GM19240 (cell line): ENCODE measurements around the gene PHKG1.
A peak's percentile ranks its signal among the peaks of the same experiment; 100 is the strongest.
"Not testable (repeated sequence)": the region's sequence is repeated elsewhere in the genome, so short reads cannot be mapped to it uniquely, and the experiment has no call there.

ENCODE experiments used
- DNase-seq: peaks from one replicate; pipeline ENCODE4 v3.0.0; 2011; ENCODE audit warnings: low spot score; ENCODE audit not compliant: insufficient read length

The PHKG1 gene

DNA sequence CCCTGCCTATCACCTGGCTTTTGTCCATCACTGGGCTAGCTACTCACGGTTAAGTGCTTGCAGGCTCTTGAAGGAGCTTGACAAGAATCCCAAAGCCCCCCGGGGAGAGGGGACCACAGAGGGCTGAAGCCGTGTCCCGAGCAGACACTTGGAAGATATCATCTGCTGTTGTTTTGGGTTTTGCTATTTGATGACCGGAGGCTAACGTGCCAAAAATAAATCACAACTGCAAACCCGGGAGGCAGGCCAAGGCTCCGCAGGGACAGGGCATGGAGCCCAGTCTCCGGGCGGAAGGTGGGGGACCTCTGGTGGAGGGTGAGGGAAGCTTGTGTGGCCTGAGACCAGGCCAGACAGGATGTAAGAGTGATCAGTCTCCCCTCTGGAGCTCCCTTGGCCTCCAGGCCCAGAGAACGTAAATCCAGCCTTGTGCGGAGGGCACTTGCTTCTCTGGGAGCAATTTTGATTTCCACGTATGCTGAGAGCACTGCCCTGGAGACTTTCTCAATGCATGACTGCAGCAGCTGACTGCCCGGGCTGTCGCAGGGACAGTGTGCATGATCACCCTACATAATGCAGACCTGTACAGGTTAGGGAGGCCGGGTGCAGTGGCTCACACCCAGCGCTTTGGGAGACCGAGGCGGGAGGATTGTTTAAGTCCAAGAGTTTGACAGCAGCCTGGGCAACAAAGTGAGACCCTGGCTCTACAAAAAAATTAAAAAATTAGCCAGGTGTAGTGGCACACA is at the start of gene PHKG1:
PHKG1 (minus strand) TSS at position 164 of the 743 bp plus-strand sequence. CDS start 4,011 bp downstream, outside the sequence.
- no peak for DNase-seq

DNA sequence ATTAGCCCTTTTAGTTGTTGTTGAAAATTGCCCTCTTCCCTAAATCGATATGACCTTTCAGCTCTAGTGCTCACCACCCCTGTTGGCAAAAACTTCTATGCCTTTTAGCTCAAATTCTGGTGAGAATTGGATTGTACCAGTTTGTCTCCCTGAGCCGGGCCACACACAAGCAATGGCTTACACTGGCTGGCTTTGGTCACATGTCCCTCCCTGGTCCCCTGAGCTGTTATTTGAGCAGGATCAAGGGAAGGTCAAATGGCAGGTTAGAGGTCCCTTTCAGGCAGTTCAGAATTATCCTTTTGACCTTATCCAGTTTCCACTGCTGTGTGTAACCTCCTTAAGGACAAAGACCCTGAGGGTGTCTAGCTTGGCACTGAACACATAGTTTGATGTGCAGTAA is 38.3 kb upstream of the PHKG1 start:
- not testable (repeated sequence) for DNase-seq

DNA sequence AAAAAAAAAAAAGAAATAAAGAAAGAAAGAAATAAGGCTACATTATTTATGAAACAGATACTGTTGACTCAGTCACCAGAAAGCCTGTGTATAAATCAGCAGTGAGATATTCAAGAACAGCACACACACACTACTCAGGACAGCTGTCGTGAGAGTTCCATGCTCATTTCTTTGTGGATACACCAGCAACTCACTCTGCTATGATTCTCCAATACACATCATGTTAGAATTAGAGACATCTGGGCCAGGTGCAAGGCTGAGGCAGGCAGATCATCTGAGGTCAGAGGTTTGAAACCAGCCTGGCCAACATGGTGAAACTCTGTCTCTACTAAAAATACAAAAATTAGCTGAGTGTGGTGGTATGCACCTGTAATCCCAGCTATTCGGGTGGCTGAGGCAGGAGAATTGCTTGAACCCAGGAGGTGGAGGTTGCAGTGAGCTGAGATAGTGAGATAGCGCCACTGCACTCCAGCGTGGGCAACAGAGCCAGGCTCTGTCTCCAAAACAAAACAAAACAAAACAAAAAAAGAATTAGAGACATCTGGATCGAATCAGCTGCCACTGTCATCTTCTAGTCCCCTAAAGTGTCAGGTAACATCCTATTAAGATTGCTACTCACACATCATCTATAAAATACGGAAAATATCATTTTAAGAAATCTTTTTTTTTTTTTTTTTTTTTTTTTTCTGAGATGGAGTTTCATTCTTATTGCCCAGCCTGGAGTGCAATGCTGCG is 34.7 kb upstream of the PHKG1 start:
- no peak for DNase-seq

DNA sequence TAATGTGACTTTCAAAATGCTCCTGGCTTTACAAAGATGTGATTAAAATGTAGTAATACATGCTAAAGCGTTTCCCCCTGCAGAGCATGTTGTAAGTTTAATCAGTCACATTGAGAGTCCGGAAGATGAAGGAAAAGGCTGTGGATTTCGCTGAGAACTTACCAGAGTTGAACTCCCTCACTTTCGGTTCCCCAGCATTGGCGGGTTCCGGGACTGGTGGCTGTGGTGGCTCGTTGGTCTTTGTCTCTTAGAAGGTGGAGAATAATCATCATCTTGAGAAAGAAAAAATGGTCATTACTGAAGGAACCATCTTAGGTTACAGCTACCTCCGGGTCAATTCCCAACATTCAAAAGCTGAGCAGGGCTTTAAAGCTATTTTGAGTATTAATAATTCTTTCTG is 33.1 kb upstream of the PHKG1 start:
- no peak for DNase-seq

DNA sequence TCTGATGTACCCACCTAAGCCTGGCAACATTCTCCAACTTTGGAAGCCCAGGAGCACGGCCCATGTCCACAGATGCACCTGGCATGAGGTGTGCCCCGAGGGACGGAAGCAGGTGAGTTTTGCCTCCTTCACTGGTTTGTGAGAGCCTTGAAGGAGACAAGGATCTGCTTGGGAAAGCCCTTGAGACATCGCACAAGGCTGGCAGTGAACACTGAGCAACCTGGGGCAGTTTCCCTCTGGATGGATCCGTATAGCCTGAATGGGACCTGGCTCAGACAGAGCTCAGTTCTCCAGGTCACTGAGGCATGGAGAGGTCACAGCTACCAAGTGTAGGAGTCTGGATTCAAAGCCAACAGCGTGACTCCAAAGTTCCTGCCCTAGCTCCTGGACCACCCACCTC is 32.2 kb upstream of the PHKG1 start:
- DNase-seq: no peak

DNA sequence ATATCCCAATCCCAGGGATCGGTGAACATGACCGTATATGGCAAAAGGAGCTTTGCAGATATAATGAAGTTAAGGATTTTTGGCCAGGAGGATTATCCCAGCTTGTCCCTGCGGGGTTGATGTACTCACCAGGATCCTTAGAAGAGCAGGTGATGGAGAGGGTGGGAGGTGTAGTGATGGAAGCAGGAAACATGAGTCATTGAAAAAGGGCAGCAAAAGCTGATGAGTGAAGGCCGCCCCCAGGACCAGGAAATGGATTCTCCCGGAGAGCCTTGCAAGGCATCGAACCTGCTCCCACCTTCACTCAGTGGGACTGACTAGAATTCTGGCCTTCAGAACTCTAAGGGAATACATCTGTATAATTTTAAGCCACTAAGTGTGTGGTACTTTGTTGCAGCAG is 28.7 kb upstream of the PHKG1 start:
- no peak for DNase-seq

DNA sequence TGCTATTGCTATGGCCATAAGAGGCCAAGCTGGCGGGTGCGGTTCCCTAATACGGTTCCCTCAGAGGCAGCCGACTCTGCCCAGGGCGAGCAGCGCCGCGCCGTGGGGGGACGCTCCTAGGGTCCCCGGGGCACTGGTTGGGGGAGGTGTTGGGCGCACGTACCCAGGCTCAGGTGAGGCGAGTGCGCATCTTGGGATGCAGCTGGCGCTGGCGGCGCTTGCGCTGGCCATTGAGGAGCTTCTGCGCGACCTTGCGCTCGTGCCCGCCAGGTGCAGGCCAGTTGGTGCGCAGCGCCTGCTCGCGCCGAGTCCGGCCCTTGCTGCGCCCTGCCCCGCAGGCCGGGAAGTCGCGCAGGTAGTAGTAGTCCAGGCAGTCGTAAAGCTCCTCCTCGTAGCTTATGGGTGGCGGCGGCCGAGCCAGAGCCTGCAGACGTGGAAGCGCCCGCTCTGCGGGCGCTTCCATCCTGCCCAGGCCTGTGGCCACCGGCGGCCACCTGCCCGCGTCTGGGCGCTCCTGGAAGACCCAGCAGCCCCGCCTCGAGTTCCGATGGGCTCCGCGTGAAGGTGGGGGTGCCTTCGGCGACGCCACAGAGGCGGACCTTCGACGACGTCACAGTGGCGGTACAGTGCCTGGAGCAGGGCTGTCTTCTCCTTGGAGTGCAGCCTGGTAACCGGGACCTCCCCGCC is 23.2 kb upstream of the PHKG1 start, which contains the start of gene NUPR2:
NUPR2 (minus strand) TSS at position 566 of the 687 bp plus-strand sequence; CDS start at position 463, 103 bp downstream.
- no peak for DNase-seq

DNA sequence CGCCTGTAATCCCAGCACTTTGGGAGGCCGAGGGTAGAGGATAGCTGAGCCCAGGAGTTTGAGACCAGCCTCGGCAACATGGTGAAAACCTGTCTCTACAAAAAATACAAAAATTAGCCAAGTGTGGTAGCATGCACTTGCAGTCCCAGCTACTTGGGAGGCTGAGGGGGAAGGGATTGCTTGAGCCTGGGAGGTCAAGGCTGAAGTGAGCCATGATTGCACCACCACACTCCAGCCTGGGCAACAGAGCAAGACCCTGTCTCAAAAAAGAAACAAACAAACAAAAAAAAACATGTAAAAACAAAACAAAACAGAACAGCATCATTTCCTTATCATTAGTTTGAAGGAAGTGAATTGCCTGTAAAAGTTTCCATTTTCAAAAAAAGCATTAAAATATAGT is 19.5 kb upstream of the PHKG1 start:
- DNase-seq: not testable (repeated sequence)

DNA sequence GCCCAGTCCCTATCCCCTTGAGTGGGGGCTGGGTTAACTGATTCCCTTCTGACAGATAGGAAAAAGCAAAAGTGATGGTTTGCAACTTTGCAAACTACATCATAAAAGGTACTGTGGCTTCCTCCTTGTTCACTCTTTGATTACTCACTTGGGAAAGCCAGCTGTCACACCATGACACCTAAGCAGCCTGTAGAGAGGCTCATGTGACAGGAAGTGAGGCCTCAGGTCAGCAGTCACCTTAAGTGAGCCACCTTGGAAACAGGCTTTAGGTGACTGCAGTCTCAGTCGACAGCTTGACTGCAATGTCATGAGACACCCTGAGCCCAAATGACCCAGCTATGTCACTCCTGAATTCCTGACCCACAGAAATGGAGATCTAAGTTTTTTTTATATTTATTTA is 17.9 kb upstream of the PHKG1 start:
- no peak for DNase-seq

DNA sequence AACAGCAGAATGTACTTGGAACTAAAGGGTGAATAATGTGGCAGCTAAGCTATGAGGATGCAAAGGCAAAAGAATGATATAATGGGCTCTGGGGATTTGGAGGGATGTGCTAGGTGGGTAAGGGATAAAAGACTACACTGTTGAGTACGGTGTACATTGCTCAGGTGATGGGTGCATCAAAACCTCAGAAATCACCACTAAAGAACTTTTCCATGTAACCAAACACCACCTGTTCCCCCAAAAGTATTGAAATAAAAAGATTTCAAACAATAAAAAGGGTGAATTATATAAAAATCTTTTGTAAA is 15.2 kb upstream of the PHKG1 start:
- no peak for DNase-seq

DNA sequence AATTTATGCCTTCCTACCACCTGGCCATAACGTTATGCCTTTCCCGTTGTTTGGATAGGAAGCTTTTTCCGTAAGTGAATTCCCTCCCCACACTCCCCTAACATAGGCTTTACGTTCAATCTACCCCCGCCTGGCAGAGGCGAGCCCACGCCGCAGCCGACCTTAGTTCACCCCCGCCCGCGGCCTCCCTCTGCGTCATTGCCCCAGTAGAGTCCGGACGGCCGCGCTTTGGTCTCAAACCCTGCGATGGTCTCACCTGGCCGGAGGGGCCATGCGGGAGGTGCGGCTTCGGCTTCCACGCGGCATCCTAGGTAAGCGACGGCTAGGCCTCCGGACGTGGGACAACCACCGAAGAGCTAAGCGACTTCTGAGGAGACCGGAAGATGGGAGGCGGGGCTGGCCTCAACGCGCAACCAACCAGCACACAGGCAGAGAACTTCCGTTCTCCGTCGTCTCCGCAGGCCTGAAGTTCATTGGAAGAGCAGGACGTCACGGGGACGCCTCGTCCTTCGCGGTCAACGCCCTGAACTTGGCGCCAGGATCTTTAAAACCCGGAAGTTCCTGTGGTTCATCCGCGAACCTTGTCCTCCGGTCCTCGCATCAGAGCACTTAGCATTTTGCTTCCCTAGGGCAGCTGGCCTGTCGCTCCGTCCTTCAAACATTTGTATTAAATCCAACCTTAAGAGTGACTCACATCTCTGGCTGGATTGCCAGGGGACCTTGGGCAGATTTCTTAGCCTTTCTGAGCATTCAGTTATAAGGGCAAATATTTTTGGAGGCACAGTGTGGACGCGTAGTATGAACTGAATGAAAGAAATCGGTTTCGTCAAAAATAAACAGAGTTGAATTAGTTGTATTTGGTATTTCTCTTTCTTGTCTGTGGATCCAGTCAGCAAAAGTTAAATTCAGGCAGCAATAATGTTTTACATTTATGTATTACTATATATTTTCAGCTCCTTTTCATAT is 13.6 kb upstream of the PHKG1 start, which contains the start of gene CHCHD2:
CHCHD2 (minus strand) TSS at position 369 of the 966 bp plus-strand sequence; CDS start at position 306, 63 bp downstream.
- peak; percentile 96 for DNase-seq

DNA sequence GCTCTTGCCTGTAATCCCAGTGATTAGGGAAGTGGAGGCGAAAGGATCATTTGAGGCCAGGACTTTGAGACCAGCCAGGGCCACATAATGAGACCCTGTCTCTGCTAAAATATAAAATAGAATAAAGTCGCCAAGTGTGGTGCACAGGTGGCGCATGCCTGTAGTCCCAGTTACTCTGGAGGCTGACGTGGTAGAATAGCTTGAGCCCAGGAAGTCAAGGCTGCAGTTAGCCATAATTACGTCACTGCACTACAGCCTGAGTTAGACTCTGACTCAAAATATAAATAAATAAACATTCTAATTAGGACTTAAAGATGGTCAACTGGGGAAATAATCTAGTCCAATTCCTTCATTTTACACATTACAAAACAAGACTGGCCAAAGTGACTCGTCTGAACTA is 12.8 kb upstream of the PHKG1 start:
- no peak for DNase-seq

DNA sequence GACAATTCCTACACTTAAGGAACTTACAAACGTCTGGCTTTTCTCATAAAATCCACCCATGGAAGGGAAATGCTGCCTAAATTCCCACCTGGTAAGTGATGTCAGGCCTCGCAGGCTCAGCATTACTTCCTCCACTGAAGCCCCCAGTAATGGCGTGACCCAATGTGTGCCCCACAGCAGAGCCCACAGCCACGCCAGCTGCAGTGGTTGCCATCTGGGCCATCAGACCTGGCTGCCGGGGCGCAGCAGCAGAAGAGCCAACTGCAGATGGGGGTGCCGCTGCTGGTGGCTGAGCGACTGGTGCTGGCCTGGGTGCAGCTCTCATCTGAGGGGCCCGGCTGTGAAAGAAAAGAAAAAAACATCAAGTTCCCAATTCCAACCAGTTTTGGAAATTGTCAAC is 11.4 kb upstream of the PHKG1 start:
- not testable (repeated sequence) for DNase-seq

DNA sequence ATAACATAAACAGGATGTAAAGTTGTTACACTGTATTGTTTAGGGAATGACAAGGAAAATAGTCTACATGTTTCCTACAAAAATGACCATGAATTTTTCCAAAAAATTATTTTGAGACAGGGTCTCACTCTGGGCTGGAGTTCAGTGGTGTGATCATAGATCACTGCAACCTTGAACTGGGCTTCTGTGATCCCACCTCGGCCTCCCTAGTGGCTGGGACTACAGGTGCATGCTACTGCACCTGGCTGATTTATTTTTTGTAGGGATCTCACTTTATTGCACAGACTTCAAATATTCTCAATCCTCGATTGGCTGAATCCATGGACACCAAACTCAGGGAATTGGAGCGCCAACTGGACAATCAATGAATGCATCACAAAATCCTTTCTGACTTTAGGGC is 6.9 kb upstream of the PHKG1 start:
- no peak for DNase-seq

DNA sequence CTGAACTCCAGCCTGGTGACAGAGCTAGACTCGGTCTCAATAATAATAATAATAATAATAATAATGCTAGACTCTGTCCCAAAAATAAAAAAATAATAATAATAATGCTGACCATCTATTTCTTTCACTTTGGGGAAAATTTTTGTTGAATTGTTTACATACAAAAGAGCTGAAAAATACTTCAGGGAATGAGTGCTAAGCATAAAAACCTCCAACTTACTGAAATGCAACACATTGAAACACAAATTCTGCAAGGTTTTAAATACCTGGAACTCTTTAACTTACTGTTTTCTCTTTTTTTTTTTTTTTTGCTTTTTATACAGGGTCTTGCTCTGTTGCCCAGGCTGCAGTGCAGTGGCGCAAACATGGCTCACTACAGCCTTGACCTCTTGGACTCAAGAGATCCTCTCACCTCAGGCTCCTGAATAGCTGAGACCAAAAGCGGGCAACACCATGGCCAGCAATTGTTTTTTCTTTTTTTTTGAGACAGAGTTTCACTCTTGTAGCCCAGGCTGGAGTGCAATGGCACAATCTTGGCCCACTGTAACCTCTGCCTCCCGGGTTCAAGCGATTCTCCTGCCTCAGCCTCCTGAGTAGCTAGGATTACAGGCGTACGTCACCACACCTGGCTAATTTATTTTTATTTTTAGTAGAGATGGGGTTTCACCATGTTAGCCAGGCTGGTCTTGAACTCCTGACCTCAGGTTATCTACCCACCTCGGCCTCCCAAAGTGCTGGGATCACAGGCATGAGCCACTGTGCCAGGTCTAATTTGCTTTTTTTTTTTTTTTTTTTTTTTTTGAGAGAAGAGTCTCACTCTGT is 5.6 kb upstream of the PHKG1 start:
- not testable (repeated sequence) for DNase-seq

DNA sequence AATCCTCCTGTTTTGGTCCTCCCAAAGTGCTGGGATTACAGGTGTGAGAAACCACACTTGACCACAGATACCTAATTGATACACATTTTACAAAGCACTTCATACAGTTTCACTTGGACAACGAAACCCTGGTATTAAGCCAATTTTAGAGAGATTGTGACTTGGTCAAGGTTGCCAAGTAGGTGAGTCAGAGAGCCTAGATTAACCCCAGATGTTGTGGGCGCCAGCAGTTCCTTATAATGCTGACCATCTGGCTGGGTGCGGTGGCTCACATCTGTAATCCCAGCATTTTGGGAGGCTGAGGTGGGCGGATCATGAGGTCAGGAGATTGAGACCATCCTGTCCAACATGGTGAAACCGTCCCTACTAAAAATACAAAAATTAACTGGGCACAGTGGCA is 4.9 kb upstream of the PHKG1 start:
- DNase-seq: no peak

DNA sequence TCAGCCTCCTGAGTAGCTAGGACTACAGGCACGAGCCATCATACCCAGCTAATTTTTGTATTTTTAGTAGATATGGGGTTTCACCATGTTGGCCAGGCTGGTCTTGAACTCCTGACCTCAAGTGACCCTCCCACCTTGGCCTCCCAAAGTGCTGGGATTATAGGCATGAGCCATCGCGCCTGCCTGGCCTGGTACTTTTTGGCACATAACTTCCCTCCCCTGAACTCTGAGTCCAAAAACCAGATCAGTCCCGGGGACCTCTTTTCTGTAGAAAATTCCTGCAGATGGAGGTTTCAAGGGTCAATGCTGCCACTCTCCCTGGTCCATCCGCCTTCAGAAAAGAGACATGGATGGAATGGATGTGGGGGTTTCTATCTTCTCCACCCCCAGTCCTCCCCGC is 364 bp downstream of the PHKG1 start:
- not testable (repeated sequence) for DNase-seq

DNA sequence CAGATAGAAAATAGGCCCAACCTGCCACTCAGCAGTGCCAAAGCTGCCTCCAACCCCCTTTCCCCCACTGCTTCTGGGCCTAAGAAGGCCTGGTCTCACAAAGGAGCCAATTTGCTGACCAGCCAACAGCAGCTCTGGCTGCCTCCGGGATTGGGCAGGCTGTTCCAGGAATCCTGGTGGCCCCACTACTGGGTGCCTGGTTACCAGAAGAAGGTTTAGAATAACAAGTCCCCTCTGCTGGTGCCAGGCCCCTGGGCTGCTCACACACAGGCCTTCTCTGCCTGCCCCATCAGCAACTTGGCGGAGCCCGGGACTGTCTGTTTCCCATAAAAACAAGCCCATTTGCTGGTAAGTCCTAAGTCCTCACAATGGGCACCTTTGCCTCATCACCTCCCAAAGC is 1.2 kb downstream of the PHKG1 start:
- DNase-seq: no peak

DNA sequence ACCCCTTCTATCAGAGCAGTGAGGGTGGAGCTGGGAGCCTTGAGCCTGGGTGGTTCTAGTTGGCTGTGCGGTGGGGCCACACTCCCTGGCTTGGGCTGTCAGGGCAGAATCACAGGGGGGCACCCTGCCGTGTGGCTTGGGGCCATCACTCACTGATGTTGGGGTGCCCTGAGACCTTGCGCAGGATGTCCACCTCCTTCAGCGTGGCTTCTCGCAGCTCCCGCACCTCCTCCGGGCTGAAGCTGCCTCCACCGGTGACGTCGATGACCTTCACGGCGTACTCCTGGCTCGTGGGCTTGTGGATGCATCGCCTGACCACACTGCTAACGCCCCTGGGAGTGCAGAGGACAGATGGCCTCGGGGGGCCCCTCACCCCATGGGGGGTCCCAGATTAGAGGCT is 5.3 kb downstream of the PHKG1 start:
- DNase-seq: no peak

DNA sequence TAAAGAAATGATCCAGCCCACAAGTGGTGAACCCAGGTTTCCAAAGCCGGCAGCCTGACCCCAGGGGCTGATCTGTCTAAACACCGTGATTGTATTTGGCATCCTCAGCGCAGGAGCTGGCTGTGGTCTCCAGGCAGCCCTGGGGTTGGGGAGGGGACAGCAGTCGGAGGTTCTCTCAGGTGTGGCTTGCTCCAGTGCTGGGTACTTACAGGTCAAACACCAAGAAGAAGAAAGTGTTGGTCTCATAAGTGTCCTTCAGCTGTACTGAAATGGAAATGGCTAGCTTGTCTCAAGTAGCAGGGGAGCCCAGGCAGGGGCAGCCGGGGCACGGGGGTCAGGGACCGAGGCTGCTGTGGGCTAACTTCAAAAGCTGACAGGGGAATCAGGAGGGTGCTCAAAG is 6.0 kb downstream of the PHKG1 start:
- DNase-seq: no peak
